G401 (cell line): ENCODE data around the gene CYP4F2. TPM values are rescaled to one million over a fixed set of nuclear protein-coding genes. Genes with fewer than 3 reads are reported as not detected.
"Not testable (repeated sequence)": the region's sequence is repeated elsewhere in the genome, so short reads cannot be mapped to it uniquely, and the experiment has no call there.

Experiments used
- DNase-seq: peaks from one replicate; pipeline ENCODE4 v3.0.0-alpha.2; 2015; ENCODE audit warnings: low spot score
- in situ Hi-C: cut with HindIII; loops from 2 replicates; pipeline ENCODE4 v1.10.0; 2016; ENCODE audit warnings: low sequenced_read_pairs, mixed read lengths
- total RNA-seq: library from RNA; depleted of rRNA; stranded (reverse); fragments of >200 nt; shearing (Covaris generic); gene quantifications from 2 replicates; pipeline ENCODE4 v1.2.3, GENCODE V29; 2014

CYP4F2 gene
- total RNA-seq, 1 experiment from 2014 or later: 2.3 TPM

DNA sequence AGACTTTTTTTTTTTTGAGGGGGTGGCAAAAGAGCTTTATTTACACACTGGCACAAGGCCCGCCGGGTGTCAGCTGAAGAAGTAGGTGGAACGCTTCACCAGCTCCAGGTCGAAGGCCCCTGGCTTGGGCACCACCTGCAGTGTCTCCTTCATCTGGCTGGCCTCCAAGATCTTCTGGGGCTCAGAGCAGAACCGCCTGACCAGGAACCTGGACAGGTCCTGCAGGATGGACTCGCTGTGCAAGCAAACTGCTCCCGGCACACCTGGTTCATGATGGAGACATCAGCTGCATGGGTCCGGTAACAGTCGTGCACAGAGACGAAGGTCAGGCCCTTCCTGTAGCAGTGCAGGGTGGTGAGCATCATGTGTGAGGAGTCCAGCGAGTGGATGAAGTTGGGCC, 4.4 kb upstream of the CYP4F2 start:
- in situ Hi-C loops: no loop called here
- DNase-seq: no peak

- in situ Hi-C loops: no loop called here
- no peak for DNase-seq
Observed at GRCh38 chr19:15900504-15900903, 2.6 kb upstream of the CYP4F2 start.

DNA sequence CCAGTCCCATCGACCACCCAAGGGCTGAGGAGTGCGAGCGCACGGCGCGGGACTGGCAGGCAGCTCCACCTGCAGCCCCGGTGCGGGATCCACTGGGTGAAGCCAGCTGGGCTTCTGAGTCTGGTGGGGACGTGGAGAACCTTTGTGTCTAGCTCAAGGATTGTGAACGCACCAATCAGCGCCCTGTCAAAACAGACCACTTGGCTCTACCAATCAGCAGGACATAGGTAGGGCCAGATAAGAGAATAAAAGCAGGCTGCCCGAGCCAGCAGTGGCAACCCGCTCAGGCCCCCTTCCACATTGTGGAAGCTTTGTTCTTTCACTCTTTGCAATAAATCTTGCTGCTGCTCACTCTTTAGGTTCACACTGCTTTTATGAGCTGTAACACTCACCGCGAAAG, 2.2 kb upstream of the CYP4F2 start:
- in situ Hi-C loops: not testable (repeated sequence)
- DNase-seq: peak; percentile 13

DNA sequence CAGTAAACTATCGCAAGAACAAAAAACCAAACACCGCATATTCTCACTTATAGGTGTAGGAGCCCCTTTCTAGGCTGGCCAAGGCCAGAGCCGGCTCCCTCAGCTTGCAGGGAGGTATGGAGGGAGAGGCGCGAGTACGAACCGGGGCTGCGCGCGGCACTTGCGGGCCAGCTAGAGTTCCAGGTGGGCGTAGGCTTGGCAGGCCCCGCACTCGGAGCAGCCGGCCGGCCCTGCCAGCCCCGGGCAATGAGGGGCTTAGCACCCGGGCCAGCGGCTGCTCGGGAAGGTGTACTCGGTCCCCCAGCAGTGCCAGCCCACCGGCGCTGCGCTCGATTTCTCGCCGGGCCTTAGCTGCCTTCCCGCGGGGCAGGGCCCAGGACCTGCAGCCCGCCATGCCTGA, 1.7 kb upstream of the CYP4F2 start:
- in situ Hi-C loops, DNase-seq: not testable (repeated sequence)

DNA sequence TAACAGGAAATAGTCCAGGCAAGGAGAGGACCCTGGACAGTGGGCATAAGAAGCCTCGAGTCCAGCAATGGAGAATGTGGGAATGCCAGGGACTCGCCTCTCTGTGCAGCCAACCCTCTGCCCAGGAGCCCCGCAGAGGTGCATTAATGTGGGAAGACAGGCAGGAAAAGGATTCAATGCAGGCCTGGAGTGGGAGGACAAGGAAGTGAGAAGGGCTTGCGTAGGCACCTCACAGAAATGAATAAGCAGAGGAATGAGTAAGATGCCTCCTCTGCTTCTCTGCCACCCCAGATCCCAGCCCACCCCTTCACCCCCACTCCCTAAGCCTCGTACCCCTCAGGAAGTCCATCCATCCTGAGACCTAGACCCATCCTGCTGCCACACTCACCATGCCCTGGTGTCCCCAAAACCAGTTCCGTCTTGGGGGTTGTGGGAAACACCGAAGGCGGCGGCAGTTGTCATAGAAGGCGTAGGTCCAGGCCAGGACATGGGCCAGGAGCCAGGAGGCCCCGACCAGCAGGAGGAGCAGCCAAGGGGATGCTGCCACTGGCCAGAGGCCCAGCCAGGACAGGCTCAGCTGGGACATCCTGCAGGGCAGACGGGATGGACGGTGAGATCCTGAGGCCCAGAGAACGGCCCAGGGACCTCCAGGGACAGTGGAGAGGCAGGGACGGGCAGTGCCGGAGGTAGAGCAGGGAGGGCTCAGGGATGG, 692 bp downstream of the CYP4F2 start:
- no peak for DNase-seq
- in situ Hi-C loops: no loop called here

DNA sequence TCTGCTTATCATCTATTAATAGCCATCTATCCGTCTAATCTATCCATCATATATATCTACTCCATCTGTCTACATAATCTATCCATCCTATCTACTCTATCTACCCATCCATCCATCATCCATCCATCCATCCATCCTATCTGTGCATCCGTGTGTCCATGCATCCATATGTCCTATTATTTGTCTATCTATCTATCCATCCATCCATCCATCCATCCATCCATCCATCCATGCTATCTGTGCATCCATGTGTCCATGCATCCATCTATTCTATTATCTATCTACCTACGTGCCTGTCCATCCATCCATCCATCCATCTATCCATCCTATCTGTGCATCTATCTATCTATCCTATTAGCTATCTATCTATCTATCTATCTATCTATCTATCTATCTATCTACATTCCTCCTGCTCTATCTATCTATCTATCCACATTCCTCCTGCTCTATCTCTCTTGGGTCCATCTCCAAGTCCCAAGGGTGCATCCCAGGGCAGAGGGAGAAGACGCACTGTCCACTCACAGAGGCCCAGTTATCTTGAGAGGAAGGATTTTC, 1.9 kb downstream of the CYP4F2 start:
- in situ Hi-C loops: no loop called here
- no peak for DNase-seq

GRCh38 chr19:15894359-15894758, 3.5 kb downstream of the CYP4F2 start:
- DNase-seq: no peak
- in situ Hi-C loops: no loop called here

GRCh38 chr19:15893477-15893876, 4.4 kb downstream of the CYP4F2 start:
- DNase-seq: no peak
- in situ Hi-C loops: no loop called here

GRCh38 chr19:15892012-15892411, 5.9 kb downstream of the CYP4F2 start:
- in situ Hi-C loops: no loop called here
- no peak for DNase-seq

- DNase-seq: no peak
- in situ Hi-C loops: no loop called here
Observed at GRCh38 chr19:15891434-15891833, 6.4 kb downstream of the CYP4F2 start.

GRCh38 chr19:15889339-15889738, 8.5 kb downstream of the CYP4F2 start:
- DNase-seq, in situ Hi-C loops: not testable (repeated sequence)

DNA sequence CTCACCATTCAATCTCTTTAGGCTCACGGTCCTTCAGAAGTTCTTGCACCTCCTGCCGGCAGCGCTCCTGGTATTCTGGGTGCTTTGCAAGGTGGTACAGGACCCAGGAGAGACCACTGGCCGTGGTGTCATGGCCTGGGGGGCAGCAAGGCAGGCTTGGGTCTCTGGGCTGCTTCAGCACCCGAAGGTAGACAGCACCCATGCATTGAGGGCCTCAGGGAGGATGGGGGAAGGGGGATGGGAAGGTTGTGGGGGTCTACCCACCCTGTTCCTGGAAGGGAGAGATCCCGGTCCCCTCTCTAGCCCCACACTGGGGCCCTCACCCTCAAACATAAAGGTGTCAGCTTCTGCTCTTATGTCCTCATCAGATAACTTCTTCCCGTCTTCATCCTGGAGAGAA, 12.0 kb downstream of the CYP4F2 start:
- no peak for DNase-seq
- in situ Hi-C loops: no loop called here

GRCh38 chr19:15885167-15885566, 12.7 kb downstream of the CYP4F2 start:
- in situ Hi-C loops: no loop called here
- no peak for DNase-seq

DNA sequence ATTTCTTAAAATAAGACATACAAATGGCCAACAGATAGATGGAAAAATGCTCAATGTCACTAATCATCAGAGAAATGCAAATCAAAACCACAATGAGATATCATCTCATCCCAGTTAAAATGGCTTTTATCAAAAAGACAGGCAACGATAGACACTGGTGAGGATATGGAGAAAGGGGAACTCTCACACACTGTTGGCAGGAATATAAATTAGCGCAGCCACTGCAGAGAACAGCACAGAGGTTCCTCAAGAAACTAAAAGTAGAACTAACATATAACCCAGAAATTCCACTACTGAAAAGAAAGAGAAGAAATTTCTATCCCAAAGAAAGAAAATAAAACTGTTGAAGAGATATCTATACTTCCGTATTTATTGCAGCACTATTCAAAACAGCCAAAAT, 14.5 kb downstream of the CYP4F2 start:
- in situ Hi-C loops: not testable (repeated sequence)

DNA sequence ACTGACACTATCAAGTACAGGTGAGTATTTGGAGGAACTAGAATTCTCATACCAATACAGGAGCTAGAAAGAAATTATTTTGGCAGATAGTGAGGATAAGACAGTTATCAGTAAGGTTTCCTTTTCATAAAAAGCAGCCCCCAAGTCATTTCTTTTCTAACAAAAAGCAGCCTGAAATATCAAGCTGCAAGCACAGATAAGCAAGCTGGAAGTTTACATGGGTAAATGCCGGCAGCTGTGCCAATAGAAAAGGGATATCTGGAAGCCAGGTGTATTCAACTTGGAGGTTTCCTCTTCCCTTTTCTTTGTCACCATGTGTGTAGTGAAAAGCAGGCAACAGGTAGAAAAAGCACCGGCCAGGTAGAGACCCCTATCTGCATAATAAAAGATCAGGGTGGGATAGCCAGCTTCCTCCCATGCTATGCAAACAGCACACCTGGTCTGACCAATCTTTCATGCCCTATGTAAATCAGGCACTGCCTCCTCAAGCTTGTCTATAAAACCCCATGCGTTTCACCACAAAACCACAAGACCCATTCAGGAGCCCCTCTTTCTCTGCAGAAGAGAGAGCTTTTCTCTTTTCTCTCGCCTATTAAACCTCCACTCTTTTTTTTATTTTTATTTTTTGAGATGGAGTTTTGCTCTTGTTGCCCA, 22.9 kb downstream of the CYP4F2 start:
- in situ Hi-C loops: no loop called here
- no peak for DNase-seq

More for the DNA sequence above, 14.5 kb downstream of the CYP4F2 start:
- not testable (repeated sequence) for DNase-seq

- in situ Hi-C loops, DNase-seq: not testable (repeated sequence)
Observed at GRCh38 chr19:15873771-15874170, 24.1 kb downstream of the CYP4F2 start.

DNA sequence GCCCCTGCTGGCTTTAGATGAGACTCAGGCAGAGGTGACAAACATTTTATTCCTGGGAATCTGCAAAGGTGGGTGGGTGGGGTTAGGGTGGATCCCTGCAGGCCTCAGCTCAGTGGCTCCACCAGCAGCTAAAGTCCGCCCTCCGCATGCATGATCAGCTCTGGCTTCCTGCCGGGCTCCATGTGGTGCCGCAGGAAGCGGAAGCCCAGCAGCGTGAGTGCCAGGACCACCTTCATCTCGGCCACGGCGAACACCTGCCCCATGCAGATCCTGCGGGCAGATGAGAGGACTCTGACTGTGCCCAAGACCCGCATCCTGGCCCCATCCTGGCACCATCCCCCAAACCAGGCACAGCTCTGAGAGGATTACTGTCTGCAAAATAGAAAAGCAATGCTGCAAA, 26.3 kb downstream of the CYP4F2 start:
- no peak for DNase-seq
- in situ Hi-C loops: no loop called here

DNA sequence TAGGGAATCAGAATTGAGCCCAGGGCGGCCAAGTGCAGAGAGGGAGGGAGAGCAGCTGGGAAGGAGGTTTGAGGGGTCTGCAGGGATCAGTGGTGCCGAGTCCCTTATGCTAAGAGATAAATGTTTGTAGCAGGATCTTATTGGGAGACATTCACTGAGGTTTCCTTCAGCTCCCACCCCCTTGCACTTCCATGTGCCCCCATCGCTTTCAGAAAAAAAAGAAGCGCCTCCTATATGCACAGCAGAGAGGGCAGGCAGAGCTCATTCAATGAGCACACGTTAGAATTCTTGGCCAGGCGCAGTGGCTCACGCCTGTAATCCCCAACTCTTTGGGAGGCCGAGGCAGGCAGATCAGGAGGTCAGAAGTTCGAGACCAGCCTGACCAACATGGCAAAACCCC, 28.0 kb downstream of the CYP4F2 start:
- in situ Hi-C loops: no loop called here

DNA sequence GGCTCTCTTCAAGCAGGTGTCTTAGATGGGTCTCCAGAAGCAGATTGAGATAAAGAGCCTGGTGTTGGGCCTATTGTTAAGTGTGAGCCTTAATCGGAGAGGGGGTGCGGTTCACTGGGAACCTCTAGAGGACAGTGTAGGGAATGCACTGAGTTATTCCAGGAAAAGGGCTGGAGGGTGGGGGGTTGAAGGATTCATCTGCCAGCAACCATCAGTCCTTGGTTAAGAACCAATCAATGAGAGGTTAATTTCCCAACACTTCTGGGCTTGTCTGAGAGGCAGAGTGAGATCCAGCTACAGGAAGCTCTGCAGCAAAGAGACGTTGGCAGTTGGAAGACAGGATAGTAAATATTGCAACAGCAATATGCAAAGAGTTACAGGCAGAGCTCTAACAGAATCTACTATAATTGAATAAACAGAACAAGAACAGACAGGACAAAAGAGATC, 28.7 kb downstream of the CYP4F2 start:
- peak; percentile 57 for DNase-seq
- in situ Hi-C loops: no loop called here

More for the DNA sequence above, 28.0 kb downstream of the CYP4F2 start:
- DNase-seq: no peak

- DNase-seq: no peak
- in situ Hi-C loops: no loop called here
Observed at GRCh38 chr19:15866636-15867035, 31.2 kb downstream of the CYP4F2 start.
